Transverse colon (tissue), 4 donors: ENCODE results near the gene VGLL4.

ENCODE experiments used
- EP300 ChIP-seq: sonication (generic); formaldehyde crosslinking; IDR thresholded peaks from one replicate; pipeline ENCODE4 v1.6.1; 2017; ENCODE audit warnings: antibody characterized with exemption, low read depth
- POLR2A ChIP-seq: fragments of 450-650 bp; IDR thresholded peaks from one replicate; pipeline ENCODE4 v1.6.1; 2016; ENCODE audit warnings: antibody characterized with exemption, mild to moderate bottlenecking, moderate library complexity
- POLR2AphosphoS5 ChIP-seq, 3 donors: sonication (generic); formaldehyde crosslinking; IDR thresholded peaks; one replicate each; pipeline ENCODE4 v1.6.1; 2016; ENCODE audit warnings: antibody characterized with exemption in 3 of 3
- TF ChIP-seq, protein P1 (sequence below), 5 experiments: fragments of 200-600 bp in 3 of 5; fragments of 450-650 bp in 2 of 5; sonication (generic) in 3 of 5; IDR thresholded peaks; 1 replicate in 2 of 5; 2 replicates in 3 of 5; pipeline ENCODE4 v1.5.1; 2016 to 2017; ENCODE audit warnings: antibody characterized with exemption in 5 of 5, inconsistent platforms in 3 of 5, mild to moderate bottlenecking in 2 of 5, moderate library complexity in 1 of 5

DNA sequence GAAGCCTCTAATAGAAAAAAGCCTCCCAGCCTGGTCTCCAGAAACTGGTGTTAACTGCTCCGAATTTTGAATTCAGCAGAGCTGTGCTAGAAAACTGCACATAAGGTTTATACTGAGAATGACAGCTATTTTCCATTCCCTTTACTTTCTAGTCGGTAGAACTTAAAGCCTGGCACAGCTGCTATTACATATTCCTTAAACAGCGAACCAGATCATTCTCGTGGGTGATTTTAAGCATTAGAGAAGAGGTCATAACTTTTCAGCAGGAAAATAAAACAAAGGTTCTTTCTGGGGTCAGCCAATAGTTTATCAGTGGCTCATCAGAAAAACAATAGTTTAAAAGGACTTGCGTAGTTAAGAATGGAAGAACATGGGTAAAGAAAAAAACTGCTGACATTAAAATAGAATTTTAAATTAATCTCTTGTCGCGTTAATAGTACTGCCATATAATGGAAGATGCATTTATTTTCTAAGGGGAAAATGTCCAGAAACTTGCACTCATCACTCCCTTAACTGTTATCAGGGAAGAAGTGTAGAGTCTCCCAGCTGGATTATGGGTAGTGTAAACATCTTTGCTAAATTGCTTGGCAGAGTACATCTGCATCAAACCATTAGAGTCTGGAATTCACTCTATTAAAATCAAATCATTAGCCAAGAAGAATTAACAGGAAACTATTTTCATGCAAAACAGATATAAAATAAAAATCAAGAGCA lies 7.9 kb downstream of the VGLL4 start:
- TF ChIP-seq, protein P1, sequence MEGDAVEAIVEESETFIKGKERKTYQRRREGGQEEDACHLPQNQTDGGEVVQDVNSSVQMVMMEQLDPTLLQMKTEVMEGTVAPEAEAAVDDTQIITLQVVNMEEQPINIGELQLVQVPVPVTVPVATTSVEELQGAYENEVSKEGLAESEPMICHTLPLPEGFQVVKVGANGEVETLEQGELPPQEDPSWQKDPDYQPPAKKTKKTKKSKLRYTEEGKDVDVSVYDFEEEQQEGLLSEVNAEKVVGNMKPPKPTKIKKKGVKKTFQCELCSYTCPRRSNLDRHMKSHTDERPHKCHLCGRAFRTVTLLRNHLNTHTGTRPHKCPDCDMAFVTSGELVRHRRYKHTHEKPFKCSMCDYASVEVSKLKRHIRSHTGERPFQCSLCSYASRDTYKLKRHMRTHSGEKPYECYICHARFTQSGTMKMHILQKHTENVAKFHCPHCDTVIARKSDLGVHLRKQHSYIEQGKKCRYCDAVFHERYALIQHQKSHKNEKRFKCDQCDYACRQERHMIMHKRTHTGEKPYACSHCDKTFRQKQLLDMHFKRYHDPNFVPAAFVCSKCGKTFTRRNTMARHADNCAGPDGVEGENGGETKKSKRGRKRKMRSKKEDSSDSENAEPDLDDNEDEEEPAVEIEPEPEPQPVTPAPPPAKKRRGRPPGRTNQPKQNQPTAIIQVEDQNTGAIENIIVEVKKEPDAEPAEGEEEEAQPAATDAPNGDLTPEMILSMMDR (IDR thresholded peaks at IDR 0.05), result no peak
- TF ChIP-seq POLR2A, result no peak
- no peak for TF ChIP-seq POLR2AphosphoS5 (IDR thresholded peaks at IDR 0.05)
- no peak for TF ChIP-seq EP300
